H1 (cell line): ENCODE measurements around the gene EHBP1. TPM values are rescaled to one million over a fixed set of nuclear protein-coding genes. Genes with fewer than 3 reads are reported as not detected.

Experiments used
- CTCF ChIA-PET: fragments of 300-600 bp; sonication (Branson Sonifier 250); formaldehyde crosslinking; loops from one replicate; lab custom pipeline; 2021; ENCODE audit not compliant: partially characterized antibody; lab: Charles Lee
- POLR2A ChIA-PET: fragments of 300-600 bp; sonication (Branson Sonifier 250); formaldehyde crosslinking; loops from one replicate; lab custom pipeline; 2021; ENCODE audit warnings: inconsistent platforms; ENCODE audit not compliant: partially characterized antibody; lab: Charles Lee
- DNase-seq, 2 experiments: peaks; one replicate each; pipeline versions ENCODE4 v3.0.0 to v3.0.0-alpha.2; 2010 to 2022; ENCODE audit warnings: low spot score in 2 of 2, low read depth in 1 of 2, mixed read lengths in 1 of 2
- FAIRE-seq: peaks from 2 replicates; lab custom pipeline; 2011; peaks lifted over from hg19 to GRCh38; lab: Jason Lieb, UNC
- H2AFZ ChIP-seq: 2 replicates; pipeline ENCODE4 v1.8.1; 2012; ENCODE audit warnings: low read length, inconsistent platforms
- H2AK5ac ChIP-seq: 2 replicates; pipeline ENCODE4 v1.6.1; 2013; ENCODE audit warnings: low read depth, low read length
- H2BK120ac ChIP-seq: replicated peaks from 2 replicates; pipeline ENCODE3; 2013; ENCODE audit warnings: low read depth, low read length, inconsistent platforms
- H2BK12ac ChIP-seq: 2 replicates; pipeline ENCODE4 v1.6.1; 2013; ENCODE audit warnings: low read depth, low read length
- H2BK15ac ChIP-seq: 2 replicates; pipeline ENCODE4 v1.6.1; 2013; ENCODE audit warnings: low read length
- H2BK20ac ChIP-seq: 2 replicates; pipeline ENCODE4 v1.6.1; 2013; ENCODE audit warnings: low read length
- H2BK5ac ChIP-seq: 2 replicates; pipeline ENCODE4 v1.6.1; 2013; ENCODE audit warnings: low read depth, low read length
- H3K14ac ChIP-seq: 2 replicates; pipeline ENCODE4 v1.6.1; 2013; ENCODE audit warnings: inconsistent platforms; ENCODE audit not compliant: insufficient read length
- H3K18ac ChIP-seq: 2 replicates; pipeline ENCODE4 v1.6.1; 2013; ENCODE audit warnings: low read length; ENCODE audit errors: extremely low read depth
- H3K23ac ChIP-seq: 2 replicates; pipeline ENCODE4 v1.6.1; 2013; ENCODE audit warnings: inconsistent platforms; ENCODE audit not compliant: insufficient read length
- H3K23me2 ChIP-seq: 2 replicates; pipeline ENCODE4 v1.6.1; 2013; ENCODE audit warnings: low read depth, low read length
- H3K27ac ChIP-seq: 2 replicates; pipeline ENCODE4 v1.6.1; 2011; ENCODE audit warnings: low read depth, low read length, inconsistent platforms
- H3K27me3 ChIP-seq, 4 experiments: replicated peaks in 1 of 4; 1 replicate in 1 of 4; 2 replicates in 3 of 4; pipeline versions ENCODE4 v1.6.1 to v1.8.1; 2011 to 2013; ENCODE audit warnings: low read length in 3 of 4, mild to moderate bottlenecking in 3 of 4, inconsistent platforms in 2 of 4, mixed read lengths in 2 of 4, moderate library complexity in 1 of 4; ENCODE audit not compliant: control insufficient read depth in 3 of 4, insufficient read depth in 3 of 4; ENCODE audit errors: extremely low read depth in 1 of 4
- H3K36me3 ChIP-seq, 4 experiments: 2 replicates each; pipeline versions ENCODE4 v1.6.1 to v1.8.1; 2011 to 2013; ENCODE audit warnings: mild to moderate bottlenecking in 4 of 4, low read length in 3 of 4, moderate library complexity in 2 of 4, control low read depth in 1 of 4, inconsistent platforms in 1 of 4; ENCODE audit not compliant: insufficient read depth in 4 of 4, control insufficient read depth in 2 of 4
- H3K4ac ChIP-seq: replicated peaks from 2 replicates; pipeline ENCODE3; 2013; ENCODE audit warnings: low read length, low read depth, mixed read lengths, inconsistent platforms; ENCODE audit not compliant: insufficient read length
- H3K4me1 ChIP-seq, 4 experiments: replicated peaks in 1 of 4; 1 replicate in 1 of 4; 2 replicates in 3 of 4; pipeline versions ENCODE4 v1.6.1 to v1.8.1; 2011 to 2013; ENCODE audit warnings: low read length in 3 of 4, inconsistent platforms in 2 of 4, mixed read lengths in 1 of 4; ENCODE audit not compliant: insufficient read depth in 4 of 4, control insufficient read depth in 3 of 4
- H3K4me2 ChIP-seq, 2 experiments: 2 replicates each; pipeline versions ENCODE4 v1.6.1 to v1.8.1; 2011 to 2013; ENCODE audit warnings: low read depth in 2 of 2, low read length in 2 of 2, control low read depth in 1 of 2, inconsistent platforms in 1 of 2, mild to moderate bottlenecking in 1 of 2; ENCODE audit not compliant: insufficient read depth in 1 of 2
- H3K4me3 ChIP-seq, 4 experiments: fragments of 200-600, 300-600 bp in 1 of 4; sonication (generic), shearing (Covaris generic), sonication (Bioruptor Twin) in 1 of 4; 2 replicates each; pipeline versions ENCODE4 v1.5.1 to v1.8.1; 2011 to 2016; ENCODE audit warnings: low read length in 4 of 4, low read depth in 3 of 4, control low read depth in 2 of 4, inconsistent platforms in 2 of 4, mild to moderate bottlenecking in 2 of 4, mixed read lengths in 1 of 4, moderate library complexity in 1 of 4; ENCODE audit not compliant: insufficient read depth in 2 of 4; ENCODE audit errors: extremely low read depth in 1 of 4
- H3K56ac ChIP-seq: replicated peaks from 2 replicates; pipeline ENCODE3; 2013; ENCODE audit warnings: low read depth, mild to moderate bottlenecking, mixed read lengths, low read length, inconsistent platforms; ENCODE audit not compliant: insufficient read length
- H3K79me1 ChIP-seq: 2 replicates; pipeline ENCODE4 v1.6.1; 2013; ENCODE audit warnings: low read depth, low read length, control low read depth
- H3K79me2 ChIP-seq, 2 experiments: 2 replicates each; pipeline versions ENCODE4 v1.6.1 to v1.8.1; 2012 to 2013; ENCODE audit warnings: low read length in 2 of 2, mild to moderate bottlenecking in 2 of 2, inconsistent platforms in 1 of 2; ENCODE audit not compliant: insufficient read depth in 2 of 2, control insufficient read depth in 1 of 2
- H3K9ac ChIP-seq, 4 experiments: replicated peaks in 1 of 4; 1 replicate in 1 of 4; 2 replicates in 3 of 4; pipeline versions ENCODE4 v1.6.1 to v1.8.1; 2011 to 2013; ENCODE audit warnings: low read depth in 3 of 4, low read length in 3 of 4, control low read depth in 2 of 4, mild to moderate bottlenecking in 2 of 4, moderate library complexity in 2 of 4, inconsistent platforms in 1 of 4; ENCODE audit errors: extremely low read depth in 1 of 4
- H3K9me3 ChIP-seq, 2 experiments: 2 replicates each; pipeline versions ENCODE4 v1.6.1 to v1.8.1; 2012 to 2013; ENCODE audit warnings: mild to moderate bottlenecking in 2 of 2, moderate library complexity in 2 of 2, control low read depth in 1 of 2, inconsistent platforms in 1 of 2, low read depth in 1 of 2, low read length in 1 of 2, mixed read lengths in 1 of 2; ENCODE audit not compliant: insufficient read depth in 2 of 2
- H4K20me1 ChIP-seq, 2 experiments: replicated peaks in 1 of 2; 2 replicates each; pipeline versions ENCODE3 to v1.8.1; 2011 to 2013; ENCODE audit warnings: inconsistent platforms in 2 of 2, low read length in 2 of 2, mild to moderate bottlenecking in 1 of 2; ENCODE audit not compliant: insufficient read depth in 2 of 2, control insufficient read depth in 1 of 2
- H4K5ac ChIP-seq: 2 replicates; pipeline ENCODE4 v1.6.1; 2013; ENCODE audit warnings: low read length, low read depth, mixed read lengths, inconsistent platforms; ENCODE audit not compliant: insufficient read length
- H4K8ac ChIP-seq: 2 replicates; pipeline ENCODE4 v1.8.0; 2013; ENCODE audit warnings: mild to moderate bottlenecking, moderate library complexity, low read length, inconsistent platforms; ENCODE audit not compliant: insufficient read depth; ENCODE audit errors: extremely low read depth
- H4K91ac ChIP-seq: replicated peaks from 2 replicates; pipeline ENCODE3; 2013; ENCODE audit warnings: low read length, mixed read lengths, inconsistent platforms; ENCODE audit not compliant: insufficient read length
- FOSL1 ChIP-seq: IDR thresholded peaks from 2 replicates; pipeline ENCODE4 v1.6.1; 2011; ENCODE audit warnings: mild to moderate bottlenecking, low read depth, low read length, moderate library complexity; ENCODE audit not compliant: insufficient read depth
- GABPA ChIP-seq: IDR thresholded peaks from 2 replicates; pipeline ENCODE4 v1.6.1; 2011; ENCODE audit warnings: mild to moderate bottlenecking, low read length, moderate library complexity, borderline replicate concordance; ENCODE audit not compliant: insufficient read depth
- KDM1A ChIP-seq: fragments of 200-600, 300-600 bp; sonication (generic); IDR thresholded peaks from 2 replicates; pipeline ENCODE4 v1.7.1; 2016; ENCODE audit warnings: mild to moderate bottlenecking, low read length, borderline replicate concordance
- TAF7 ChIP-seq: optimal IDR thresholded peaks from 2 replicates; pipeline ENCODE3; 2011; ENCODE audit warnings: low read depth, mild to moderate bottlenecking, inconsistent platforms, low read length, moderate library complexity, borderline replicate concordance
- WGBS, 2 experiments: shearing (Covaris generic) in 1 of 2; methylation state at CpG; one replicate each; pipeline versions ENCODE4 v1.1.6 to v1.1.7; 2013 to 2015; ENCODE audit warnings: low lambda C conversion rate in 2 of 2, mixed read lengths in 2 of 2, inconsistent platforms in 1 of 2, low coverage in 1 of 2, missing lambda C conversion rate in 1 of 2; ENCODE audit not compliant: insufficient replicate concordance in 2 of 2, insufficient coverage in 1 of 2, insufficient read length in 1 of 2; ENCODE audit errors: extremely low coverage in 1 of 2, missing lambda C conversion rate in 1 of 2; 5-methylcytosine and 5-hydroxymethylcytosine counted together
- polyA plus RNA-seq, 7 experiments: library from polyadenylated mRNA; depleted of rRNA in 3 of 7; stranded (reverse) in 5 of 7; unstranded in 2 of 7; fragments of >200 nt in 5 of 7; fragments of 200-250 nt in 2 of 7; gene quantifications; 1 replicate in 5 of 7; 2 replicates in 1 of 7; 4 replicates in 1 of 7; pipeline versions ENCODE4 v1.2.1 to v1.2.3, GENCODE V29; 2011 to 2013; ENCODE audit warnings: missing spikeins in 2 of 7, mixed read lengths in 2 of 7
- total RNA-seq: library from RNA; stranded (reverse); fragmentation: NEBNext Ultra II Directional; extraction: Animal tissue kit (Norgen Biotek cat#: 25700); gene quantifications from 2 replicates; pipeline ENCODE4 v1.2.1, GENCODE V29; 2021

Gene EHBP1
- total and polyA plus RNA-seq, 2 of the 8 experiments (the other 6 are each of a cell fraction or from before 2014, with no cell fraction given) = 12.0 to 64.1 TPM

GRCh38 chr2:62665446-62665845 lies 40.1 kb upstream of the EHBP1 start:
- no peak for FAIRE-seq
- POLR2A ChIA-PET = no interaction called here
- H3K27ac ChIP-seq = no peak overlapping the region

More at GRCh38 chr2:62665446-62665845, 40.1 kb upstream of the EHBP1 start:
- H3K79me1 ChIP-seq = no peaks in the 10 kb centered on the region
- 90% methylated on average over 1 of the region's 1 CpG; no CpG with 5 or more reads in 1 of the 2 experiments for WGBS, 2 experiments
- TF ChIP-seq TAF7 (no peak), KDM1A (no peak), GABPA (no peak), FOSL1 (no peak)
- no peak overlapping the region for H2BK12ac ChIP-seq
- H2BK20ac ChIP-seq = no peak overlapping the region
- H2BK5ac ChIP-seq = no peak overlapping the region
- H3K4me3 ChIP-seq = no peak overlapping the region
- H4K91ac ChIP-seq = no peak overlapping the region
- H3K9ac ChIP-seq = no peak overlapping the region
- no peak overlapping the region for H3K18ac ChIP-seq
- no peaks in the 10 kb centered on the region for H4K20me1 ChIP-seq
- H3K56ac ChIP-seq = no peak overlapping the region
- no peak overlapping the region for H4K5ac ChIP-seq
- H2AFZ ChIP-seq = no peak overlapping the region
- no peaks in the 10 kb centered on the region for H3K9me3 ChIP-seq
- CTCF ChIA-PET = interaction anchor here (1.2 kb wide), 1 partner anchor 171 kb away, joined by 3 read pairs; no protein-coding TSS in a partner anchor
- no peak overlapping the region for H3K4me2 ChIP-seq
- H3K14ac ChIP-seq = no peak overlapping the region
- no peaks in the 10 kb centered on the region; the same call in 1 of the 2 replicates for H3K23me2 ChIP-seq
- DNase-seq = no peak
- no peak overlapping the region for H2BK120ac ChIP-seq
- no peaks in the 10 kb centered on the region for H3K79me2 ChIP-seq
- H3K27me3 ChIP-seq = no peaks in the 10 kb centered on the region
- H4K8ac ChIP-seq = no peak overlapping the region
- H2BK15ac ChIP-seq = no peak overlapping the region
- H3K23ac ChIP-seq = no peak overlapping the region
- H2AK5ac ChIP-seq = no peak overlapping the region
- no peak overlapping the region for H3K4ac ChIP-seq
- H3K4me1 ChIP-seq = peaks cover 0 to 5% (median 4%) of the 10 kb centered on the region in 4 experiments; a peak in 2 of 7 replicates
- H3K36me3 ChIP-seq = no peaks in the 10 kb centered on the region
